H1 (cell line): ENCODE results near the gene ZNF177. TPM values are rescaled to one million over a fixed set of nuclear protein-coding genes. Genes with fewer than 3 reads are reported as not detected.

Experiments
- SIN3A ChIP-seq, 2 experiments: IDR thresholded peaks in 1 of 2; conservative IDR thresholded peaks in 1 of 2; 2 replicates each; pipeline ENCODE4 v1.6.1; 2011 to 2012; ENCODE audit warnings: low read length in 2 of 2, improper control_type of control experiment in 1 of 2, low read depth in 1 of 2, mild to moderate bottlenecking in 1 of 2
- SP4 ChIP-seq: IDR thresholded peaks from 2 replicates; pipeline ENCODE4 v1.6.1; 2012; ENCODE audit warnings: low read length, inconsistent platforms
- polyA plus RNA-seq, 7 experiments: library from polyadenylated mRNA; depleted of rRNA in 3 of 7; stranded (reverse) in 5 of 7; unstranded in 2 of 7; fragments of >200 nt in 5 of 7; fragments of 200-250 nt in 2 of 7; gene quantifications; 1 replicate in 5 of 7; 2 replicates in 1 of 7; 4 replicates in 1 of 7; pipeline versions ENCODE4 v1.2.1 to v1.2.3, GENCODE V29; 2011 to 2013; ENCODE audit warnings: missing spikeins in 2 of 7, mixed read lengths in 2 of 7
- total RNA-seq: library from RNA; stranded (reverse); fragmentation: NEBNext Ultra II Directional; extraction: Animal tissue kit (Norgen Biotek cat#: 25700); gene quantifications from 2 replicates; pipeline ENCODE4 v1.2.1, GENCODE V29; 2021
- TF ChIP-seq, protein P1 (sequence below): IDR thresholded peaks from 2 replicates; pipeline ENCODE4 v1.6.1; 2012; ENCODE audit warnings: low read length, inconsistent platforms
- TF ChIP-seq, protein P2 (sequence below): IDR thresholded peaks from 2 replicates; pipeline ENCODE4 v1.6.1; 2012; ENCODE audit warnings: inconsistent platforms

Gene ZNF177
- total and polyA plus RNA-seq, 2 of the 8 experiments (the other 6 are each of a cell fraction or from before 2014, with no cell fraction given): 3.1 to 5.9 TPM

DNA sequence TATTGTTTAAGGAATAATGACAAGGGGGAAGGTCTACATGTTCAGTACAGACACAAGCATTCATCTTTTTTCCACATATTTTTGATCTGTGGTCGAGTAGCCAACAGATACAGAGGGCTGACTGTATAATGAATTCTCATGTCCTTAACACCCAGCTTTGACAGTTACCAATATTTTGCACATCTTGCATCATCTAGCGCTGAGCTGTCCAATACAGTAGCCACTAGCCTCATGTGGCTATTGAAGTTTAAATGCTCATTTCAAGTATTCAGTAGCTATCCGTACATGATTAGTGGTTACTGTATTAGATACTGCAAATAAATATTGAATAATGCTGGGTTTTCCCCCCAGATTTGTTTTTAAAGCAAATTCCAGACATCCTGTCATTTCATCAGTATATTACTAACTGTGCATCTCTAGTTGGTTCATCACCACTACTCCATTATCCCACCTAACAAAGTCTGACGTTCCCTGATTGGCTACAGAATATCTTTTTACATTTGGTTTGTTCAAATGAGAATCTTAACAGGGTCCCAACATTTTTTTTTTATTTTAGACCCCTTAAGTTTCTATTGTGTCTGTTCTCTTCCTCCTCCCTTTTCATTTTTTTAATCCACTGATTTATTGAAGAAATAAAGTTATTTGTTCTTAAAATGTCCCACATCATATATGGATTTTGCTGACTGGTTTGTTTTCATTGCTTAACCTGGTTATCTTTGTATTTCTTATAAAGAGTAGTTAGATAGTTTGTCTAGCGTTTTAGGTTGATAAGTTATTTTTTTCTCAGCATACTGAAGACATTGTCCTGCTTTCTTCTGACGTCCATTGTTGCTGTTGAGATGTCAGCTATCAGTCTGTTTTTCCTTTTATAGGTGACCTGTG lies 8.2 kb downstream of the ZNF177 start (continued):
- TF ChIP-seq, protein P1, sequence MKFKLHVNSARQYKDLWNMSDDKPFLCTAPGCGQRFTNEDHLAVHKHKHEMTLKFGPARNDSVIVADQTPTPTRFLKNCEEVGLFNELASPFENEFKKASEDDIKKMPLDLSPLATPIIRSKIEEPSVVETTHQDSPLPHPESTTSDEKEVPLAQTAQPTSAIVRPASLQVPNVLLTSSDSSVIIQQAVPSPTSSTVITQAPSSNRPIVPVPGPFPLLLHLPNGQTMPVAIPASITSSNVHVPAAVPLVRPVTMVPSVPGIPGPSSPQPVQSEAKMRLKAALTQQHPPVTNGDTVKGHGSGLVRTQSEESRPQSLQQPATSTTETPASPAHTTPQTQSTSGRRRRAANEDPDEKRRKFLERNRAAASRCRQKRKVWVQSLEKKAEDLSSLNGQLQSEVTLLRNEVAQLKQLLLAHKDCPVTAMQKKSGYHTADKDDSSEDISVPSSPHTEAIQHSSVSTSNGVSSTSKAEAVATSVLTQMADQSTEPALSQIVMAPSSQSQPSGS: no peak
- TF ChIP-seq SIN3A (conservative IDR thresholded peaks at IDR 0.05 in 1 of 2, IDR thresholded peaks at IDR 0.05 in 1 of 2; ENCODE audit: low read depth in 1 of 2, low read length in 2 of 2) (no peak), SP4 (no peak)
- TF ChIP-seq, protein P2, sequence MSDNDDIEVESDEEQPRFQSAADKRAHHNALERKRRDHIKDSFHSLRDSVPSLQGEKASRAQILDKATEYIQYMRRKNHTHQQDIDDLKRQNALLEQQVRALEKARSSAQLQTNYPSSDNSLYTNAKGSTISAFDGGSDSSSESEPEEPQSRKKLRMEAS: no peak
